Fibroblast of pulmonary artery (primary cell): ENCODE data around the gene AK2.
"Not testable (repeated sequence)": the region's sequence is repeated elsewhere in the genome, so short reads cannot be mapped to it uniquely, and the experiment has no call there.

Experiments
- DNase-seq: peaks from one replicate; pipeline ENCODE4 v3.0.0-alpha.2; 2010; ENCODE audit warnings: low read depth
- H3K4me3 ChIP-seq: replicated peaks from 2 replicates; pipeline ENCODE4 v1.5.1; 2011; ENCODE audit warnings: low read depth, mild to moderate bottlenecking, control low read depth, low read length, moderate library complexity
- TF ChIP-seq, protein P1 (sequence below): IDR thresholded peaks from 2 replicates; pipeline ENCODE4 v1.5.1; 2011; ENCODE audit warnings: mild to moderate bottlenecking, control low read depth, low read length, inconsistent platforms; ENCODE audit errors: missing control alignments

The AK2 gene

DNA sequence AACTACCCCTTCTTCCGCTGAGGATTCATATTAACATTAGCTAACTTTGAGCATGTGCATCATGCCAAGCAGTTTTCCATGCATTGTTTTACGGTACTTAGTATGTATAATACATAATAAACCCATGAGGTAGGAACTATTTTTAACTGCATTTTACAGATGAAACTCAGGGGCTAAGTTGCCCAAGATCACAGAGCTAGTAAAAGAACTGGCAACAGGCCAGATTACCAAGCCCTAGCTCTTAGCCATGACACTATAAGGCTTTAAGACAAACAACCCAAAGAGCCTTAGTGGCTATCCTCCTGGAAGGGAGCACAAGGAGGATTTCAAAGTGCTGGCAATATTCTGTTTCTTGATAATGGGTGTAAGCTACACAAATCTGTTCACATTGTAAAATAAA, 6.1 kb downstream of the AK2 start:
- H3K4me3 ChIP-seq = no peak overlapping the region
- DNase-seq = peak; percentile 89
- TF ChIP-seq, protein P1, sequence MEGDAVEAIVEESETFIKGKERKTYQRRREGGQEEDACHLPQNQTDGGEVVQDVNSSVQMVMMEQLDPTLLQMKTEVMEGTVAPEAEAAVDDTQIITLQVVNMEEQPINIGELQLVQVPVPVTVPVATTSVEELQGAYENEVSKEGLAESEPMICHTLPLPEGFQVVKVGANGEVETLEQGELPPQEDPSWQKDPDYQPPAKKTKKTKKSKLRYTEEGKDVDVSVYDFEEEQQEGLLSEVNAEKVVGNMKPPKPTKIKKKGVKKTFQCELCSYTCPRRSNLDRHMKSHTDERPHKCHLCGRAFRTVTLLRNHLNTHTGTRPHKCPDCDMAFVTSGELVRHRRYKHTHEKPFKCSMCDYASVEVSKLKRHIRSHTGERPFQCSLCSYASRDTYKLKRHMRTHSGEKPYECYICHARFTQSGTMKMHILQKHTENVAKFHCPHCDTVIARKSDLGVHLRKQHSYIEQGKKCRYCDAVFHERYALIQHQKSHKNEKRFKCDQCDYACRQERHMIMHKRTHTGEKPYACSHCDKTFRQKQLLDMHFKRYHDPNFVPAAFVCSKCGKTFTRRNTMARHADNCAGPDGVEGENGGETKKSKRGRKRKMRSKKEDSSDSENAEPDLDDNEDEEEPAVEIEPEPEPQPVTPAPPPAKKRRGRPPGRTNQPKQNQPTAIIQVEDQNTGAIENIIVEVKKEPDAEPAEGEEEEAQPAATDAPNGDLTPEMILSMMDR = no peak

- DNase-seq = no peak
- no peak overlapping the region for H3K4me3 ChIP-seq
- TF ChIP-seq, protein P1 = no peak
Measured at GRCh38 chr1:33029921-33030320, 6.8 kb downstream of the AK2 start.

DNA sequence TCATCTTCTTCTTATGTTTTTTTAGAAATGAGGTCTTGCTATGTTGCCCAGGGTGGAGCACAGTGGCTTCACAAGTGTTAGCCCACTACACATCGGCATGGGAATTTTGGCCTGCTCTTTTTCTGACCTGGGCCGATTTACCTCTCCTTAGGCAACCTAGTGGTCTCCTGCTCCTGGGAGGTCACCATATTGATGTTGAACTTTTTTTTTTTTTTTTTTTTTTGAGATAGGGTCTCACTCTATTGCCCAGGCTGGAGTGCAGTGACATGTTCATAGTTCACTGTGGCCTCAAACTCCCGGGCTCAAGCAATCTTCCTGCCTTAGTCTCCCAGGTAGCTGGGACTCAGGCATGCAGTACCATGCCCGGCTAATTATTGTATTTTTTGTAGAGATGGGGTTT, 7.5 kb downstream of the AK2 start:
- TF ChIP-seq, protein P1 = no peak
- no peak for DNase-seq
- H3K4me3 ChIP-seq = no peak overlapping the region

GRCh38 chr1:33025761-33026160, 10.9 kb downstream of the AK2 start:
- H3K4me3 ChIP-seq = no peak overlapping the region
- TF ChIP-seq, protein P1 = no peak
- DNase-seq = no peak

DNA sequence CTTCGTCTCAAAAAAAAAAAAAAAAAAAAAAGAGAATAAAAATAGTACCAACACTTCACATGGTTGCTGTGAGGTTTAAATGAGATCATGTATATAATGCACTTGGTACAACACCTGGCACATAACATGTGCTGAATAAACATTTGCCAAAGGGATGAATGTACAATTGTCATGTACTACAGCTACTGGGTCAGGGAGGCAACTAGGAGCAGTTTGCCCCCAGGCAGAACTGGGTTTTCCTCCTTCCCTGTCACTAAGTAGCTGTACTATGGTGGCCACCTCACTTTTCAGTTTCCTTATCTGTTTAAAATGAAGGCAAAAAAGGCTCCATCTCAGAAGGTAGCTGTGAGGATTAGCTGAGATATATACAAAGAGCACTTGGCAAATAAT, 11.5 kb downstream of the AK2 start:
- H3K4me3 ChIP-seq = no peak overlapping the region
- DNase-seq = no peak
- TF ChIP-seq, protein P1 = no peak

GRCh38 chr1:33024430-33025179, 12.1 kb downstream of the AK2 start:
- not testable (repeated sequence) for DNase-seq, H3K4me3 ChIP-seq

DNA sequence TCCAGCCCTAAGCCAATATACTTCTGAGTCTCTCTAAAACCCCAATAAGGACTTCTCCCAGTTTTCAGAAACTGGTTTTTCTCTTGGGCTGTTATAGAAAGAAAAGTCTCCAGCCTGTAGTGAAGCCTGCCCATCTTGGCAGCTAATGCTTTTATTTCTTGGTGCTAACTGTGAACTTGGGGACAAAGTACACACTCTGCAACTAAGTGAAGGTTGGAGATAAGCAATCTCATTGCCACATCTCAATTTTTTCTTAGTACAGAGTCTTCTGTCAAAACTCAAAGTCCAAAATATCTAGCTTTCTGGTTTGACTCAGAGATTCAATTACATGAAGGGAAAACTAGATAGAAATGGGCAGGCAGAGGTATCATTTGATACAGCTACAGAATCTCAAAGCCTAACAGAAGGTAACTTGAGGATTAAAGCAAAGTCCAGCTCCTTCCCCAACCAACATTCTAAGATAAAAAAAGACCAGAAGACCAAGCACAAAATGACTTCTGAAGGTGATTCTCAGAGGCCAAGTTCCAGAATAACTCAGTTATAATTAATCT, 14.0 kb downstream of the AK2 start:
- TF ChIP-seq, protein P1 = no peak
- no peak for DNase-seq
- H3K4me3 ChIP-seq = no peak overlapping the region
